HAP-1 (cell line): ENCODE results near the gene IL20.
A peak's percentile ranks its signal among the peaks of the same experiment; 100 is the strongest.

Experiments
- DNase-seq, 2 experiments: peaks; one replicate each; pipeline ENCODE4 v3.0.0-alpha.2; 2016 to 2020; ENCODE audit warnings: low spot score in 2 of 2
- H3K27me3 ChIP-seq: fragments of 250-450 bp; sonication (Bioruptor Pico); 2 replicates; pipeline ENCODE4 v1.5.1; 2020; ENCODE audit warnings: low read depth, mild to moderate bottlenecking, moderate library complexity
- H3K36me3 ChIP-seq: fragments of 250-450 bp; sonication (Bioruptor Pico); replicated peaks from 2 replicates; pipeline ENCODE4 v1.5.1; 2020; ENCODE audit warnings: mild to moderate bottlenecking
- H3K4me1 ChIP-seq: fragments of 250-450 bp; sonication (Bioruptor Pico); 2 replicates; pipeline ENCODE4 v1.5.1; 2020; ENCODE audit warnings: mild to moderate bottlenecking
- H3K4me3 ChIP-seq: fragments of 250-450 bp; sonication (Bioruptor Pico); 2 replicates; pipeline ENCODE4 v1.5.1; 2020; ENCODE audit warnings: mild to moderate bottlenecking, moderate library complexity
- H3K9me3 ChIP-seq: fragments of 250-450 bp; sonication (Bioruptor Pico); 2 replicates; pipeline ENCODE4 v1.5.1; 2020; ENCODE audit warnings: mild to moderate bottlenecking, moderate library complexity
- in situ Hi-C: fragments of 300-500 bp; cut with MboI; formaldehyde crosslinking; loops from 3 replicates; pipeline ENCODE4 v1.14.3; 2020; ENCODE audit warnings: low sequenced_read_pairs, inconsistent platforms, mixed read lengths

Gene IL20

DNA sequence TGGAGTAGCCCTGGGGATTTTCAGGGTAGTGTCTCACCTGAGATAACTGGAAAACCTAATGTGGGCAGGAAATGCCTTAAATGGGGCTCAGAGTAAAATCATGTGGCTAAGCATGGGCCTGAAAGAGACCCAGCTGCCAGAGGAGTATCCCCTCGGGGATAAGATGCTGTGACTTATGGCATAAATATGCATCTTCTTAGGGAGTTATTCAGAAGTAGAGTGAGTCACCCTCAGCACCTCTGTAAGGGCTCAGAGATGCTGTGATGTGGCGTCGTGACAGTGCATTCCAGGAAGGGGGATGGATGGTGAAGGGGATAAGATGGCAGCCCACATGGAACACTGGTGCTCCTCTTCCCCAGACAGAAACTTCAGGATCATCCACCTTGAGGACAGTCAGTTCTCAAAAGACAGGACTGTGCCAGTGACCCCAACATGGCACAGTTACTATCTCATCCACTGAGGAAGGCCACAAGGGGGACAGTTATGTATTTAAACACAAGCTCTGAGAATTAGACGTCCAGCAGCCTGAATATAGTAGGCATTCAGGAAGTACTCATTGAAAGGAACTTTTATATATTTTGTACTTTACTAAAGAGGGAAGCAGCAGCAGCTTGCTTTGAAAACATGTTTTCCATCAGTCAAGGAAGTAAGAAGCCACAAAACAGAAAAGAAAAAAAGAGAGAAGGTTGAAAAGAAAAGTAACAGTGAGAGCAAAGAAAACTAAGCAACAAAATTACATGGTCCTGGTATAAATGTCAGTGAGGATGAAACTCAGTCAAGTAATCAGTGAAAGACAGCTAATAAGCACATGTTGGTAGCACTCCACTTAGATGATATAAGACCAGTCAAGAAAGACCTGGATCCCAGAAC lies 40.1 kb downstream of the IL20 start:
- Histone ChIP-seq H3K9me3 (no peaks in the 10 kb centered on the region), H3K27me3 (no peaks in the 10 kb centered on the region), H3K4me1 (no peaks in the 10 kb centered on the region), H3K36me3 (no peaks in the 10 kb centered on the region), H3K4me3 (no peak overlapping the region)
- DNase-seq, result no peak
- in situ Hi-C loops, result no loop called here

DNA sequence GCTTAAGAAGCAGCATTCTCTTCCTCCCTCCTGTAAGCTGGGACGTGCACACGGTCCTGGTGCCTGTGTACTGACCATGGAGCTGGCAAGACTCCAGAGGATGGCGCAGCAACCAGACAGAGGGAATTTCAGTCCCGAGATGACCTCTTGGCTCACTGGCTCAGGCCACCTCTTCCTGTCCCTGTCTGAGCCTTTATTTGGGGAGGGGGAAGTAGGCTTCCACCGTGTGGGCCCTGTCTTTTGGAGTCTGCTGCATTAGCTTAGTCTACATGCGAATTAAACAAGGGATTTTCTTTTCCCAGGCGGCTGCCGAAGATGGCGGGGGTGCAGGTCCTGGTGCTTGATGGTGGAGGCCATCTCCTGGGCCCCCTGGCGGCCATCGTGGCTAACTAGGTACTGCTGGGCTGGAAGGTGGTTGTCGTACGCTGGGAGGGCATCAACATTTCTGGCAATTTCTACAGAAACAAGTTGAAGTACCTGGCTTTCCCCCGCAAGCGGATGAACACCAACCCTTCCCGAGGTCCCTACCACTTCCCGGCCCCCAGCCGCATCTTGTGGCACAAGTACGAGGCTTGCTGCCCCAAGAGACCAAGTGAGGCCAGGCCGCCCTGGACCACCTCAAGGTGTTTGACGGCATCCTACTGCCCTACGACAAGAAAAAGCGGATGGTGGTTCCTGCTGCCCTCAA lies 42.0 kb downstream of the IL20 start:
- Histone ChIP-seq H3K4me1 (no peaks in the 10 kb centered on the region), H3K4me3 (no peak overlapping the region), H3K27me3 (no peaks in the 10 kb centered on the region), H3K36me3 (no peaks in the 10 kb centered on the region), H3K9me3 (no peaks in the 10 kb centered on the region)
- DNase-seq, result peak in 1 of 2 experiments; percentile 53
- in situ Hi-C loops, result no loop called here

DNA sequence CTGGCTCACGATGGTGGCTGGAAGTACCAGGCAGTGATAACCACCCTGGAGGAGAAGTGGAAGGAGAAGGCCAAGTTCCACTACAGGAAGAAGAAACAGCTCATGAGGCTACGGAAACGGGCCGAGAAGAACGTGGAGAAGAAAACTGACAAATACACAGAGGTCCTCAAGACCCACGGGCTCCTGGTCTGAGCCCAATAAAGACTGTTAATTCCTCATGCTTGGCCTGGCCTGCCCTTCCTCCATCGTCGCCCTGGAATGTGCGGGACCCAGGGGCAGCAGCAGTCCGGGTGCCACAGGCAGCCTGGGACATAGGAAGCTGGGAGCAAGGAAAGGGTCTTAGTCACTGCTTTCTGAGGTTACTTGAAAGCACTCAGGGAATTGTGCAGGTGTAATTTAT lies 42.6 kb downstream of the IL20 start:
- Histone ChIP-seq H3K4me1 (no peaks in the 10 kb centered on the region), H3K36me3 (no peaks in the 10 kb centered on the region), H3K27me3 (peaks cover 5% of the 10 kb centered on the region), H3K4me3 (no peak overlapping the region), H3K9me3 (no peaks in the 10 kb centered on the region)
- in situ Hi-C loops, result no loop called here
- no peak for DNase-seq

DNA sequence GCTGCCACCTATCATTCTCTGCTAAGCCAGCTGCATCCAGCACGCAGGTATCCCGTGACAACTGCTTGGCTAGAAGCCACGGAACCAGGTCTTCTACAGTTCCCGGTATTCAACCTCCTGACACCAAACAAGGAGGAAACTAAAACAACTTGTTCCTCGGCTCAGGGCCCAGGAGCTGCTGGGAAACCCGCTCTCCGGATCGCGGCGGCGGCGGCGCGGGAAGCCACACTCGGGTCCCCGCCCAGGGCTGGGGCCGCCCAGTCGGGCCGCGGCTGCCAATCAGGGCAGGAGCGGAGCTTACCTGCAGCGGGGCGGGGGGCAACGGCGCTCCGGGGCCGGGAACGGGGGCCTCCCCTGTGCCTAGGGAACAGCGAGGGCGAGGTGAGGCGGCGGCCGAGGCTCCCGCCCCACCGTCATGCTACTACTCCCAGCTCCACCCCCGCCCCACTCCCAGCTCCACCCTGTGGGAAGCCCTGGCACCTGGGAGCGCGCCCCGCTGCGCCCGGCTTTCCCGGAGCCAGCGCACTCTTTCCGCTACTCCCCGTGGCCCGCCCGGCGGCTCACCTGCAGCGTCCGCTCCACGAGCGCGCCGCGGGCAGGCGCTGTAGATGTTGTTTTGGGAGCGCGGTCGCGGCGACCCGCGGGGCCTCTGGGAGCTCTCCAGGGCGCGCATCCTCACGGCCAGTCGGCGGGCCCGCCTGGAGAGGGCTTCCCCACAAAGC lies 43.9 kb downstream of the IL20 start:
- Histone ChIP-seq H3K9me3 (no peaks in the 10 kb centered on the region), H3K4me3 (peak overlapping the region; percentile 33), H3K36me3 (no peaks in the 10 kb centered on the region), H3K27me3 (peaks cover 11% of the 10 kb centered on the region), H3K4me1 (no peaks in the 10 kb centered on the region)
- DNase-seq, result peak in 1 of 2 experiments; percentile 66
- in situ Hi-C loops, result no loop called here

DNA sequence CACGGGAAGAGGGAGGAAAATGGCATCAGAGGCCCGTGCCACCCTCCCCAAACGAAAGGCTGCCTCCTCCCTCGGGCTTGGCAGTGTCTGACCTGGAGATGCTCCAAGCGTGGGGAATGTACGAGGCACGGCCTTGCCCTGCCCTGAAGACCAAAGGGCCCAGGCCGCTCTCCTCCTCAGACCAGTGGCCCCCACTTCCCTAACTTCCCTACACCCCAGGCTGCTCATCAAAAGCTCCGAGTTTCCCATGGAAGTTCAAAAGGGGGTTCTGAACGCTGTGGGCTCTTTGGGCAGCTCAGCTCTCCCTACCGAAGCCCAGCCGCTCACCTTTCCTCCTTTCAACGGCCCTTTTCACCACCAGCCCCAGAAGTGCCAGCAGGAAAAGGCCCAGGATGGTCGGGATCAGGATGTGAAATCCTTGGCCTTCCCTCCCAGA lies 44.5 kb downstream of the IL20 start:
- no peak for DNase-seq
- Histone ChIP-seq H3K36me3 (no peaks in the 10 kb centered on the region), H3K9me3 (no peaks in the 10 kb centered on the region), H3K4me1 (no peaks in the 10 kb centered on the region), H3K27me3 (peaks cover 11% of the 10 kb centered on the region), H3K4me3 (peak overlapping the region; percentile 33)
- in situ Hi-C loops, result loop anchor here (5.0 to 10.0 kb wide), 2 partner anchors 183 to 435 kb away; partner anchors contain the start of gene IKBKE

DNA sequence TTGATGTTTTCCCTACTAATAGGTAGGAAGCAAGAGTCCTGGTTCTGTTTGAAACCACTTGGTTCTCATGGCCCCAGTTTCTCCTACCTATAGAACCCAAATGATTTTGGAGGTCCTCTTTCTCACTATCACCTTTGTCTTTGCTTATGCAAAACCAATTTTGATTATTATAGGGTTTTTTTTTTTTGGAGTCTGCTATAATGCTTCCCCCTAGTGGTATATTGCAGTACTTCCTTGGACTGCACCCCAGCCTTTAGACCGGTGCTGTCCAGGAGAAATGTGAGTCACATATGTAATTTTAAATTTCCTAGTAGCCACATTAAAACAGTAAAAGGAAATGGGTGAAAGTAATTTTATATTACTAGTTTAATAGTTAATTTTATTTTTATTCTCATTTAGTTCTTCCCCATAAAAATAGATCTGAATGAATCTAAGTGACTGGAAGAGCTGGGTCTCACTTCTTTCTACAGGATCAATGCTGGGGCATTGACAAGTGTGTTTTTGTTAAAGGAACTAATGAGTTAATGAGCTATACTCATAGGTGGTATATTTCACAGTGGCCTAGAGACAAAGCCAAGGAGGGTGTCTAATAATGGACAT lies 45.7 kb downstream of the IL20 start:
- H3K4me3 ChIP-seq, result no peak overlapping the region
- no peaks in the 10 kb centered on the region for H3K9me3 ChIP-seq
- in situ Hi-C loops, result loop anchor here (5.0 to 10.0 kb wide), 2 partner anchors 184 to 436 kb away; partner anchors contain the start of gene IKBKE
- H3K36me3 ChIP-seq, result no peaks in the 10 kb centered on the region
- no peaks in the 10 kb centered on the region for H3K4me1 ChIP-seq
- H3K27me3 ChIP-seq, result peaks cover 11% of the 10 kb centered on the region
- DNase-seq, result peak; percentile 15 to 40

DNA sequence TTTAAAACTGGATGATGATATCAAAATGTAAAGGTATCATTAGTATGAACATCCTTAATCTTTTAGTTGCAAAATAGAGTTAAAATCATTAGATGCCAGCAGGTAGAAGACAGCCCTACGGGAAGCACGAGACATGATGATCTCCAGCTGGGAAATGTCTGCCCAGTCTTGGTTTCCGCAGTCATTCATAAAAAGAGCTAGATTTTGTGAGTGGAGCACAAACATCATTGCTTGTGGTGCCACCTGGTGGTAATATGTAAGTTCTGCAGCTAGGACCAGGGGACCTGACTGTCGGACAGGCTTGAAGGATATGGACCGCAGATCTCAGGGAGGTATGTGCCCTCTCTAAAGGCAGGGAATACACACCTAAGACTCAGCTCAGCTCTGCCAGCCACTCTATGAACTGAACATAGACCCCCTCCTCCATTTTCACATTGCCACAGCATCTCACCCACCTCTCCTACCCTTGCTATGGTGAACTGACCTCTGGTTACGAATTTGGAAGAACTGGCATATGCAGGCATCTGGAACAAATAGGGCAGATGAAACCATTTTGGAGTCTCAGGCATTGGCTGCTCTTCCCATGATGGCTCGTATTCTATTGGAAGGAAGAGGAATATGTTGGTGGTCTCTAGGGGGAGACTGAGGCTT lies 47.1 kb downstream of the IL20 start:
- Histone ChIP-seq H3K9me3 (no peaks in the 10 kb centered on the region), H3K36me3 (no peaks in the 10 kb centered on the region), H3K27me3 (peaks cover 11% of the 10 kb centered on the region), H3K4me3 (no peak overlapping the region), H3K4me1 (no peaks in the 10 kb centered on the region)
- DNase-seq, result peak; percentile 57 to 72
- in situ Hi-C loops, result loop anchor here (5.0 to 10.0 kb wide), 2 partner anchors 185 to 438 kb away; partner anchors contain the start of gene IKBKE

DNA sequence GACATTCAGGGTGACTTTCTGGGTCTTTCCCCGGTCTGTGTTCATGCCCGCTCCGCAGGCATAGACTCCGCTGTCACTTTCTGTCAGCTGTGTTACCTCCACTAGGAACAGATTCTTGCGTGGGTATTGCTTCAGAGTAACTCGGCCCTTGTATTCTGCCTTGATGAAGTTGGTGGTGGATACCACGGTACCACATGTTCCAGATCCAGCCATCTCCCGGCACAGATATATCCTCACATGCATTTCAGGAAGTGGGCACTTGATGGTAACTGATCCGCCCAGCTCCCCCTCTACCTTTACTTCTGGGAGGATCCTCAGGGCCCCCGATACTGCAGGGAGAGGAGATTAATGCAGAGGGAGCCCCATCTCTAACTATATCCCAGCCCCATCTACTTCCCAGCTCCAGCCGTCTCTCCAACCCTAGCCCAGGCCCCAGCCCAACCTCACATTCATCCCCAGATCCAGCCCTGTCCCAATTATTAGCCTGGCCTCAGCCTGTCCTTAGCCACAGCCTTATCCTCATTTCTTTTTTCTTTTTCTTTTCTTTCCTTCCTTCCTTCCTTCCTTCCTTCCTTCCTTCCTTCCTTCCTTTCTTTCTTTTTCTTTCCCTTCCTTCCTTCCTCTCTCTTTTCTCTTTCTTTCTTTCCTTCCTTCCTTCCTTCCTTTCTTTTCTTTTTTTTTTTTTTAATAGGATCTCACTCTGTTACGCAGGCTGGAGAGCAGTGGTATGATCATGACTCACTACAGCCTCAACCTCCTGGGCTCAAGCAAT lies 48.5 kb downstream of the IL20 start:
- H3K4me1 ChIP-seq, result no peaks in the 10 kb centered on the region
- no peaks in the 10 kb centered on the region for H3K36me3 ChIP-seq
- peaks cover 11% of the 10 kb centered on the region for H3K27me3 ChIP-seq
- no peaks in the 10 kb centered on the region for H3K9me3 ChIP-seq
- in situ Hi-C loops, result loop anchor here (5.0 to 10.0 kb wide), 2 partner anchors 187 to 439 kb away; partner anchors contain the start of gene IKBKE
- H3K4me3 ChIP-seq, result no peak overlapping the region
- no peak for DNase-seq

DNA sequence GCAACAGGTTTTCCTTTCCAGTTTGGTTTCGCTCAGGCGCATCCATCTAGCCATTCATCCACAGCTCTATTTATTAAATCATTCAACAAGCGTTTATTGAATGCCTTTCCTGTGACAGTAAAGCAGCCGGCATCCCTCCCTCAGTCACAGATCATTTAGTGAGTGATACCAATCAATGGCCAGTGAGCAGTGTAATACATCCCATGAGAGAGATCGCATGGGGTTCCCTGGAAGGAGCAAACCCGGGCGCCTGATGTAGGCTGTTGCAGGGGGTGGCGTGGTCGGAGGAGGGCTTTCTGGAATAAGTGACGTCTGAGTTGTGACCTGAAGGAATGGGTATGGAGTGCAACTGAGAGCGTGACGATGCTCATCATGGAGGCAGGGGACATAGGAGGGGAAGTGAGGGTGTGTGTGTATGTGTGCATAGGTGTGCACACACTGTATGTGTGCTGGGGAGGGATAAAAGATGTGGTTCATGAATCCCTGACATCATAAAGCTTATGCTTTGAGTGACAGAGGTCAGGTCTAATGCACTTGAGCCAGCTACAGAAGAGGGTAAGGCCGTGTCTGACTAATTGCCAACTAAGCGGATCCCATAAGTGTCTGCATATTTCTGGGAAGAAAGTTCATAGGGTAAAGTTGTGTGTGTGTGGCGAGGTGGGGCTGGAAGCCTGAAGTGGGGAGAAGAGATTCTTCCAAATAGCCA lies 49.8 kb downstream of the IL20 start:
- Histone ChIP-seq H3K9me3 (no peaks in the 10 kb centered on the region), H3K27me3 (peaks cover 11% of the 10 kb centered on the region), H3K4me3 (no peak overlapping the region), H3K4me1 (no peaks in the 10 kb centered on the region), H3K36me3 (no peaks in the 10 kb centered on the region)
- in situ Hi-C loops, result loop anchor here (10.0 kb wide), 1 partner anchor 440 kb away; the partner anchor contains the start of gene IKBKE
- DNase-seq, result no peak

DNA sequence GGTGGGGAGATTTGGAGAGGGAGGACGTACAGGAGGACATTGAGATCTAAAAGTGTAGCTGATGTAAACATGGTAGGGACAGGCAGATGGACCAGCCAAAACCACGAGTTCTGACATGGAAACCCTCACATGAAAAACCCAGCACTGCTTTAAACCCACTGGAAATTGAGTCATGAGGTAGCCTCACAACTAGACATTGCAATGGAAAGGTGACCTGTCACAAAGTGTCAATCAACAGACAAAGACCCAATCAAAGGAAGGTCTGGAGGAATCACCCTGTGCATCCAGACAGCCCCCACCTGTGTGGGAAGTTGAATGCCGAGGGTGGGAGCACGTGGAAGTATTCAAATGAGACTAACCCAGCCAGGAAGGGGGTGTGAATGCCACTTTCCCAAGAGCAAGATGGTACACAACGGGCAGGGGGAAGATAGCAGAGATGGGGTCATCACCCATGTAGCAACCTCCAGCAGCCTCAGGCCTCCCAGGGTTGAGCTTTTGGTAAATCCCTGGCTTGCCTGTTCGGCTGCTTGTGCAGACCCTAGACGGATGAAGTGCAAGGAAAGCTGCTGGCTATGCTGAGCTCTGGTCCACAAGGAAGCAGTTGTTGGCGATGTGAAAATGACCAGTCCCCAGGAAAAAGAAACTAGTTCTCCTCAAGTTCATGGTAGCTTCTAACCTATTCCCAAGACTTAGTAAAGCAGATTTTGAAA lies 50.7 kb downstream of the IL20 start:
- peaks cover 11% of the 10 kb centered on the region for H3K27me3 ChIP-seq
- H3K36me3 ChIP-seq, result no peaks in the 10 kb centered on the region
- DNase-seq, result no peak
- H3K4me3 ChIP-seq, result no peak overlapping the region
- in situ Hi-C loops, result loop anchor here (10.0 kb wide), 1 partner anchor 441 kb away; the partner anchor contains the start of gene IKBKE
- H3K9me3 ChIP-seq, result no peaks in the 10 kb centered on the region
- no peaks in the 10 kb centered on the region for H3K4me1 ChIP-seq

DNA sequence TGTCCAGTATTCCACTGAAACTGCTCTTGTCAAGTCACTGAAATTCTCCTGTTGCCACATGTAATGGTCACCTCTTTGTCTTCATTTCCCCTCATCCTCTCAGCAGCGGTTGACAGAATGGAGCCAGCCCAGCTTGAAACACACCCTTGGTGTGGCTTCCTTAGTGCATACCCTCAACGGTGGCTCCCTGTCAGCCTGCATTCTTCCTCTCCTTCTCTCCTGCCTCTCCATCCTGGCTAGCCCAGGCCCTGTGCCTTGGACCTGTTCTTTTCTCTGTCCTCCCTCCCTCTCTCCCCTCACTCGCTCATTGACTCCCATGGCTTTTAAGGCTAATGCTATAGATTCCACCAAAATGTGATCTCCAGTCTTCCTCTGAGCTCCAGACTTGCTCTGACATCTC lies 52.7 kb downstream of the IL20 start:
- Histone ChIP-seq H3K4me3 (no peak overlapping the region), H3K4me1 (no peaks in the 10 kb centered on the region), H3K9me3 (no peaks in the 10 kb centered on the region), H3K36me3 (no peaks in the 10 kb centered on the region), H3K27me3 (peaks cover 6% of the 10 kb centered on the region)
- no peak for DNase-seq
- in situ Hi-C loops, result loop anchor here (10.0 kb wide), 1 partner anchor 443 kb away; the partner anchor contains the start of gene IKBKE
